Urinary bladder (tissue), 4 donors: ENCODE measurements around the gene KRT80. TPM values are rescaled to one million over a fixed set of nuclear protein-coding genes. Genes with fewer than 3 reads are reported as not detected.

Experiments used
- DNase-seq: peaks from one replicate; pipeline ENCODE4 v3.0.0-alpha.2; 2015; ENCODE audit errors: extremely low spot score
- H3K27ac ChIP-seq: one replicate; pipeline ENCODE4 v1.5.1; 2013; ENCODE audit warnings: low read depth, mild to moderate bottlenecking, moderate library complexity
- H3K36me3 ChIP-seq: one replicate; pipeline ENCODE4 v1.6.1; 2013; ENCODE audit warnings: mild to moderate bottlenecking, moderate library complexity; ENCODE audit not compliant: insufficient read depth
- H3K4me1 ChIP-seq: one replicate; pipeline ENCODE4 v1.6.1; 2013; ENCODE audit warnings: mild to moderate bottlenecking, moderate library complexity; ENCODE audit not compliant: insufficient read depth
- H3K4me3 ChIP-seq: one replicate; pipeline ENCODE4 v1.5.1; 2013; ENCODE audit warnings: low read depth, low read length
- WGBS: extraction: QIAGEN DNeasy Blood & Tissue Kit; methylation state at CpG from one replicate; pipeline ENCODE4 v1.1.7; 2013; 5-methylcytosine and 5-hydroxymethylcytosine counted together
- polyA plus RNA-seq: library from polyadenylated mRNA; stranded (reverse); fragments of 200-250 nt; gene quantifications from one replicate; pipeline ENCODE4 v1.2.3, GENCODE V29; 2013
- total RNA-seq: library from RNA; depleted of rRNA; stranded (reverse); fragments of >200 nt; gene quantifications from one replicate; pipeline ENCODE4 v1.2.3, GENCODE V29; 2014
- donor health status: healthy with polysubstance abuse.
- donor health status: healthy.

The KRT80 gene
- total and polyA plus RNA-seq, 2 donors, result 1.7 to 3.0 TPM

GRCh38 chr12:52211716-52212585, 20.1 kb upstream of the KRT80 start:
- Histone ChIP-seq H3K27ac (no peak overlapping the region), H3K4me1 (no peaks in the 10 kb centered on the region), H3K4me3 (no peak overlapping the region), H3K36me3 (no peaks in the 10 kb centered on the region)
- no peak for DNase-seq
- 92% methylated on average over 13 of the region's 13 CpGs for WGBS

- no peak overlapping the region for H3K27ac ChIP-seq
- no peaks in the 10 kb centered on the region for H3K4me1 ChIP-seq
- WGBS, result 73% methylated on average over 10 of the region's 10 CpGs
- H3K36me3 ChIP-seq, result no peaks in the 10 kb centered on the region
- no peak for DNase-seq
- H3K4me3 ChIP-seq, result no peak overlapping the region
Measured at GRCh38 chr12:52210925-52211650, 19.3 kb upstream of the KRT80 start.

- Histone ChIP-seq H3K27ac (no peak overlapping the region), H3K36me3 (no peaks in the 10 kb centered on the region), H3K4me1 (no peaks in the 10 kb centered on the region), H3K4me3 (no peak overlapping the region)
- WGBS, result 81% methylated on average over 7 of the region's 7 CpGs
- DNase-seq, result no peak
Measured at GRCh38 chr12:52210186-52210924, 18.5 kb upstream of the KRT80 start.

GRCh38 chr12:52209321-52209720, 17.5 kb upstream of the KRT80 start:
- no peak for DNase-seq
- no peaks in the 10 kb centered on the region for H3K36me3 ChIP-seq
- 67% methylated on average over 8 of the region's 8 CpGs for WGBS

GRCh38 chr12:52208424-52209165, 16.8 kb upstream of the KRT80 start:
- no peak overlapping the region for H3K4me3 ChIP-seq
- H3K4me1 ChIP-seq, result no peaks in the 10 kb centered on the region
- 70% methylated on average over 18 of the region's 18 CpGs for WGBS
- no peak for DNase-seq
- H3K27ac ChIP-seq, result no peak overlapping the region
- no peaks in the 10 kb centered on the region for H3K36me3 ChIP-seq

More at GRCh38 chr12:52209321-52209720, 17.5 kb upstream of the KRT80 start:
- H3K4me3 ChIP-seq, result no peak overlapping the region
- H3K27ac ChIP-seq, result no peak overlapping the region
- H3K4me1 ChIP-seq, result no peaks in the 10 kb centered on the region

GRCh38 chr12:52207895-52208294, 16.1 kb upstream of the KRT80 start:
- Histone ChIP-seq H3K4me3 (no peak overlapping the region), H3K36me3 (no peaks in the 10 kb centered on the region), H3K4me1 (no peaks in the 10 kb centered on the region), H3K27ac (no peak overlapping the region)
- WGBS, result 24% methylated on average over 10 of the region's 10 CpGs
- DNase-seq, result no peak

GRCh38 chr12:52207106-52207505, 15.3 kb upstream of the KRT80 start:
- whole genome bisulfite sequencing, result 92% methylated on average over 2 of the region's 2 CpGs
- DNase-seq, result no peak
- Histone ChIP-seq H3K4me3 (no peak overlapping the region), H3K27ac (no peak overlapping the region), H3K4me1 (no peaks in the 10 kb centered on the region), H3K36me3 (no peaks in the 10 kb centered on the region)

- Histone ChIP-seq H3K27ac (no peak overlapping the region), H3K4me1 (no peaks in the 10 kb centered on the region), H3K36me3 (no peaks in the 10 kb centered on the region), H3K4me3 (no peak overlapping the region)
- no peak for DNase-seq
- 94% methylated on average over 9 of the region's 9 CpGs for WGBS
Measured at GRCh38 chr12:52206304-52207040, 14.7 kb upstream of the KRT80 start.

GRCh38 chr12:52205612-52206303, 13.9 kb upstream of the KRT80 start:
- WGBS, result 88% methylated on average over 4 of the region's 4 CpGs
- Histone ChIP-seq H3K4me3 (no peak overlapping the region), H3K27ac (no peak overlapping the region), H3K4me1 (no peaks in the 10 kb centered on the region), H3K36me3 (no peaks in the 10 kb centered on the region)
- no peak for DNase-seq

GRCh38 chr12:52204931-52205505, 13.2 kb upstream of the KRT80 start:
- H3K36me3 ChIP-seq, result no peaks in the 10 kb centered on the region
- H3K27ac ChIP-seq, result no peak overlapping the region
- WGBS, result 95% methylated on average over 7 of the region's 7 CpGs
- no peaks in the 10 kb centered on the region for H3K4me1 ChIP-seq
- DNase-seq, result no peak
- H3K4me3 ChIP-seq, result no peak overlapping the region

GRCh38 chr12:52204095-52204930, 12.5 kb upstream of the KRT80 start:
- no peaks in the 10 kb centered on the region for H3K4me1 ChIP-seq
- 81% methylated on average over 18 of the region's 18 CpGs for WGBS
- no peak overlapping the region for H3K4me3 ChIP-seq
- no peak overlapping the region for H3K27ac ChIP-seq
- H3K36me3 ChIP-seq, result no peaks in the 10 kb centered on the region
- no peak for DNase-seq
